GM19467 (cell line): ENCODE measurements around the gene PGAP3.

Source experiments
- ATAC-seq: cut with Tn5 transposase; IDR thresholded peaks from one replicate; pipeline ENCODE4 v1.9.1; 2021; ENCODE audit warnings: mild to moderate bottlenecking, moderate library complexity; ENCODE audit not compliant: unreplicated experiment

Gene PGAP3

GRCh38 chr17:39672522-39673334 lies 15.1 kb downstream of the PGAP3 start:
- no peak for ATAC-seq

GRCh38 chr17:39671651-39672521 lies 16.0 kb downstream of the PGAP3 start:
- ATAC-seq, result no peak

- ATAC-seq, result no peak
These were observed 17.1 kb downstream of the PGAP3 start for GRCh38 chr17:39670746-39671145.

- ATAC-seq, result no peak
These were observed 17.7 kb downstream of the PGAP3 start for GRCh38 chr17:39669897-39670735.

GRCh38 chr17:39667945-39668924 lies 19.6 kb downstream of the PGAP3 start, which contains the start of gene PNMT:
Gene PNMT, plus strand, starts transcription at chr17:39668453. Its CDS starts 23 bp downstream, at chr17:39668476.
- no peak for ATAC-seq

GRCh38 chr17:39667262-39667944 lies 20.5 kb downstream of the PGAP3 start:
- no peak for ATAC-seq

GRCh38 chr17:39666601-39667261 lies 21.1 kb downstream of the PGAP3 start:
- no peak for ATAC-seq

GRCh38 chr17:39666231-39666600 lies 21.6 kb downstream of the PGAP3 start:
- no peak for ATAC-seq

GRCh38 chr17:39665642-39666224 lies 22.1 kb downstream of the PGAP3 start:
- ATAC-seq, result no peak

- no peak for ATAC-seq
These were observed 23.0 kb downstream of the PGAP3 start, which contains the start of gene TCAP for GRCh38 chr17:39664581-39665561. Gene TCAP, plus strand, starts transcription at chr17:39665349. Its CDS starts 11 bp downstream, at chr17:39665360.

- no peak for ATAC-seq
These were observed 23.9 kb downstream of the PGAP3 start for GRCh38 chr17:39663688-39664580.

GRCh38 chr17:39663340-39663687 lies 24.5 kb downstream of the PGAP3 start:
- ATAC-seq, result no peak

- no peak for ATAC-seq
These were observed 25.1 kb downstream of the PGAP3 start for GRCh38 chr17:39662551-39663339.

- ATAC-seq, result no peak
These were observed 25.9 kb downstream of the PGAP3 start for GRCh38 chr17:39661744-39662541.
